Activated T-cell treated with anti-CD3 and anti-CD28 coated beads, Interleukin-2, amount 50 U/mL, for 4 hours (primary cell): Measurements from ENCODE around the gene HECTD1. TPM values are rescaled to one million over a fixed set of nuclear protein-coding genes. Genes with fewer than 3 reads are reported as not detected.
"Not testable (repeated sequence)": the region's sequence is repeated elsewhere in the genome, so short reads cannot be mapped to it uniquely, and the experiment has no call there.

Source experiments
- ATAC-seq, 2 donors: fragments of 200-7000 bp; cut with Tn5 transposase; one replicate each; pipeline ENCODE4 v1.10.0; 2021
- DNase-seq: peaks from one replicate; pipeline ENCODE4 v3.0.0-alpha.2; 2020
- H3K27me3 Mint-ChIP-seq: one replicate; pipeline ENCODE4 v1.8.0; 2021; ENCODE audit warnings: low read depth, mixed read lengths
- H3K36me3 Mint-ChIP-seq: one replicate; pipeline ENCODE4 v1.8.0; 2022; ENCODE audit warnings: mixed read lengths; ENCODE audit not compliant: insufficient read depth
- H3K4me1 Mint-ChIP-seq: one replicate; pipeline ENCODE4 v1.8.0; 2021; ENCODE audit warnings: low read depth, mixed read lengths
- H3K4me3 Mint-ChIP-seq: one replicate; pipeline ENCODE4 v1.8.0; 2021; ENCODE audit warnings: mild to moderate bottlenecking, moderate library complexity, mixed read lengths
- H3K9me3 Mint-ChIP-seq: one replicate; pipeline ENCODE4 v1.8.0; 2021; ENCODE audit warnings: mixed read lengths
- total RNA-seq, 3 donors: library from RNA; stranded (reverse); gene quantifications; one replicate each; pipeline ENCODE4 v1.2.1, GENCODE V29; 2021

HECTD1 gene
- total RNA-seq, 3 donors from 2014 or later, result 100 to 102 (median 101) TPM

DNA sequence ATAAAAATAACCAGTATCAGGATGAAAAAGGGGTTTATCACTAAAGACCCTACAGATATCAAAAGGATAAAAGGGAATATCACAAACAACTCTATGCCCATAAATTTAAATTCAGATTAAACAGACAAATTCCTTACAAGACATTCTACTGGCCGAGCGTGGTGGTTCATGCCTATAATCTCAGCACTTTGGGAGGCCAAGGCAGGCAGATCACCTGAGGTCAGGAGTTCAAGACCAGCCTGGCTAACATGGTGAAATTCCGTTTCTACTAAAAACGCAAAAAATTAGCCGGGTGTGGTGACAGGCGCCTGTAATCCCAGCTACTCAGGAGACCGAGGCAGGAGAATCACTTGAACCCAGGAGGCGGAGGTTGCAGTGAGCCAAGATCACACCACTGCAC lies 15.0 kb downstream of the HECTD1 start:
- DNase-seq, ATAC-seq, H3K4me3 Mint-ChIP-seq, H3K27me3 Mint-ChIP-seq, H3K9me3 Mint-ChIP-seq: not testable (repeated sequence)
- H3K36me3 Mint-ChIP-seq, result peaks cover 21% of the 10 kb centered on the region
- H3K4me1 Mint-ChIP-seq, result peaks cover 43% of the 10 kb centered on the region

DNA sequence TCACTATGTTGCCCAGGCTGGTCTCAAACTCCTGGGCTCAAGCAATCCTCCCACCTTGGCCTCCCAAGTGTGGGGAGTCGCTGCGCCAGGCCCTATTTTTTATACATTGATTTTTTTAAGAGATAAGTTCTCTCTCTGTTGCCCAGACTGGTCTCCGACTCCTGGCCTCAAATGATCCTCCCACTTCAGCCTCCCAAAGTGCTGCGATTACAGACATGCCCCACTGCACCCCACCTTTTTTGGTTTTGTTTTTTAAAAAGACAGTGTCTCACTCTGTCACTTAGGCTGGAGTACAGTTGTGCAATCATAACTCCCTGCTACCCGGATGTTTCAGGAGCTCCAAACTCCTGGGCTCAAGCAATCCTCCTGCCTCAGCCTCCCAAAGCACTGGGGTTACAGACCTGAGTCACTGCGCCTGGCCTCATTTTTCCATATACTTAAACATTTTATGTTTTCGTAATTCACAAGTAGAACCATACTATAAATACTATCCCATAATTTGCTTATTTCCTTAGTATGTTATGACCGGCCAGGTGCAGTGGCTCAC lies 16.8 kb downstream of the HECTD1 start:
- no peaks in the 10 kb centered on the region for H3K27me3 Mint-ChIP-seq
- peaks cover 37% of the 10 kb centered on the region for H3K4me1 Mint-ChIP-seq
- H3K9me3 Mint-ChIP-seq, result no peaks in the 10 kb centered on the region
- ATAC-seq (no peak), DNase-seq (no peak)
- H3K36me3 Mint-ChIP-seq, result peaks cover 14% of the 10 kb centered on the region
- no peak overlapping the region for H3K4me3 Mint-ChIP-seq

- H3K4me3 Mint-ChIP-seq, result no peak overlapping the region
- peaks cover 39% of the 10 kb centered on the region for H3K4me1 Mint-ChIP-seq
- H3K9me3 Mint-ChIP-seq, result no peaks in the 10 kb centered on the region
- ATAC-seq (no peak), DNase-seq (no peak)
- H3K36me3 Mint-ChIP-seq, result peaks cover 14% of the 10 kb centered on the region
- no peaks in the 10 kb centered on the region for H3K27me3 Mint-ChIP-seq
Measured at GRCh38 chr14:31190219-31190603, 17.4 kb downstream of the HECTD1 start.

GRCh38 chr14:31189346-31190218 lies 18.0 kb downstream of the HECTD1 start:
- no peak for DNase-seq
- no peaks in the 10 kb centered on the region for H3K27me3 Mint-ChIP-seq
- H3K4me3 Mint-ChIP-seq, result no peak overlapping the region
- no peak for ATAC-seq
- no peaks in the 10 kb centered on the region for H3K9me3 Mint-ChIP-seq
- peaks cover 32% of the 10 kb centered on the region for H3K4me1 Mint-ChIP-seq
- H3K36me3 Mint-ChIP-seq, result peaks cover 14% of the 10 kb centered on the region

GRCh38 chr14:31188744-31189143 lies 18.8 kb downstream of the HECTD1 start:
- Mint-ChIP-seq H3K4me1 (peaks cover 28% of the 10 kb centered on the region), H3K4me3 (no peak overlapping the region), H3K27me3 (no peaks in the 10 kb centered on the region), H3K36me3 (peaks cover 14% of the 10 kb centered on the region), H3K9me3 (no peaks in the 10 kb centered on the region)
- DNase-seq (no peak), ATAC-seq (no peak)

- not testable (repeated sequence) for ATAC-seq, H3K36me3 Mint-ChIP-seq, DNase-seq, H3K4me1 Mint-ChIP-seq, H3K9me3 Mint-ChIP-seq, H3K27me3 Mint-ChIP-seq, H3K4me3 Mint-ChIP-seq
Measured at GRCh38 chr14:31182016-31182415, 25.6 kb downstream of the HECTD1 start.

DNA sequence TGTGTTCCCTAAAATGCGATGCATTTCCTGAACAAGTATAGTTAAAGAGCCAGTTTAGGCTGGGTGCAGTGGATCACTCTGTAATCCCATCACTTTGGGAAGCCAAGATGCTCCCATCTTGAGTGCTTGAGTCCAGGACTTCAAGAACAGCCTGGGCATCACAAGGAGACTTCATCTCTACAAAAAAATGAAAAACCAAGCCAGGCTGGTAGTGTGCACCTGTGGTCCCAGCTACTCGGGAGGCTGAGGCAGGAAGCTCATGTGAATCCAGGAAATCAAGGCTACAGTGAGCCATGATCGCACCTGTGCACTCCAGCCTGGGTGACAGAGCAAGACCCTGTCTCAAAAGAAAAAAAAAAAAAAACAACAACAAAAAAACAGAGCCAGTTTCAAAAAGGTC lies 26.3 kb downstream of the HECTD1 start:
- DNase-seq (no peak), ATAC-seq (no peak)
- Mint-ChIP-seq H3K4me1 (peaks cover 8% of the 10 kb centered on the region), H3K4me3 (no peak overlapping the region), H3K27me3 (no peaks in the 10 kb centered on the region), H3K36me3 (peaks cover 9% of the 10 kb centered on the region), H3K9me3 (no peaks in the 10 kb centered on the region)

DNA sequence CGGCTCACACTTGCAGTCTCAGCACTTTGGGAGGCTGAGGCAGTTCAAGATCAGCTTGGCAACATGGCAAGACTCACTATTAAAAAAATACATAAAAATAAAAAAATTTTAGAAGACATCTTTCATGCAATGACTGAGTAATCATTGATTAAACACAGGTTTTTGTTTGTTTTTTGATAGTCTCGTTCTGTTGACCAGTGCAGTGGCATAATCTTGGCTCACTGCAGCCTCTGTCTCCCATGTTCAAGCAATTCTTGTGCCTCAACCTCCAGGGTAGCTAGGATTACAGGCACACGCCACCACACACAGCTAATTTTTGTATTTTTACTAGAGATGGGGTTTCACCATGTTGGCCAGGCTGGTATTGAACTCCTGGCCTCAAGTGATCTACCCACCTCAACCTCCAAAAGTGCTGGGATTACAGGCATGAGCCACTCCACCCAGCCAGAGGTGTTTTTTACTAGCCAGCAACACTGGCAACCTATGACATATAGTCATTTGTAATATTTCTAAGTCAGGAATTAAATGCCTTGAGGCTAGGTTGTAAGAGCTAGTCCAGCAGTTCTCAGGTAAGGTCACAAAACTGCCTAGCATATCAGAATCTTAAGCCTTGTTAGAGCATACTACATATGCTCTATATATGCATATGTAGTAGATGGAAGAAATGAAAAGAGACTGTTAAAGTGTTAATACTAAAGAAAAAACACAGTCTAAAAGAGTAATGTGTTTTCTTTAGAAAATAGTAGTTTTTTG lies 27.1 kb downstream of the HECTD1 start:
- ATAC-seq, result no peak
- peaks cover 3% of the 10 kb centered on the region for H3K4me1 Mint-ChIP-seq
- no peaks in the 10 kb centered on the region for H3K27me3 Mint-ChIP-seq
- no peak overlapping the region for H3K4me3 Mint-ChIP-seq
- peaks cover 5% of the 10 kb centered on the region for H3K36me3 Mint-ChIP-seq
- H3K9me3 Mint-ChIP-seq, result no peaks in the 10 kb centered on the region
- no peak for DNase-seq

DNA sequence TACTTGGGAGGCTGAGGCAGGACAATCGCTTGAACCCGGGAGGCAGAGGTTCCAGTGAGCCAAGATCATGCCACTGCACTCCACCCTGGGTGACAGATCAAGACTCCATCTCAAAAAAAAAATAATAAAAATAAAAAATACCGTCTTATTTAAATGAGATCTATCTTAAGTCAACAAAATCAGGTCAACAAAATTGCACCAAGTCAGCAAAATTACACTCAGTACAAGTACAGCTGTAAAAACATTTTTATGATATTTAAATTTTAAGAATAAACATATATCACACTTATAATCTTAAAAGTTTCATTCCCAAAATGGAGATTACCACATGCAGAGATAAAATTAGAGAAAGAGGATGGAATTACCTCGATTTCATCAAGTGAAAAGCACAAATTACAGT lies 33.2 kb downstream of the HECTD1 start:
- Mint-ChIP-seq H3K27me3 (no peaks in the 10 kb centered on the region), H3K9me3 (no peaks in the 10 kb centered on the region), H3K36me3 (peaks cover 33% of the 10 kb centered on the region), H3K4me3 (no peak overlapping the region), H3K4me1 (no peaks in the 10 kb centered on the region)
- ATAC-seq (no peak), DNase-seq (no peak)

- peaks cover 32% of the 10 kb centered on the region for H3K36me3 Mint-ChIP-seq
- no peak for DNase-seq
- no peaks in the 10 kb centered on the region for H3K4me1 Mint-ChIP-seq
- ATAC-seq, result no peak
- H3K9me3 Mint-ChIP-seq, result no peaks in the 10 kb centered on the region
- H3K4me3 Mint-ChIP-seq, result no peak overlapping the region
- H3K27me3 Mint-ChIP-seq, result no peaks in the 10 kb centered on the region
Measured at GRCh38 chr14:31173120-31173837, 34.3 kb downstream of the HECTD1 start.

- DNase-seq (no peak), ATAC-seq (no peak)
- Mint-ChIP-seq H3K27me3 (no peaks in the 10 kb centered on the region), H3K36me3 (peaks cover 38% of the 10 kb centered on the region), H3K4me1 (no peaks in the 10 kb centered on the region), H3K9me3 (no peaks in the 10 kb centered on the region), H3K4me3 (no peak overlapping the region)
Measured at GRCh38 chr14:31172084-31172483, 35.5 kb downstream of the HECTD1 start.

DNA sequence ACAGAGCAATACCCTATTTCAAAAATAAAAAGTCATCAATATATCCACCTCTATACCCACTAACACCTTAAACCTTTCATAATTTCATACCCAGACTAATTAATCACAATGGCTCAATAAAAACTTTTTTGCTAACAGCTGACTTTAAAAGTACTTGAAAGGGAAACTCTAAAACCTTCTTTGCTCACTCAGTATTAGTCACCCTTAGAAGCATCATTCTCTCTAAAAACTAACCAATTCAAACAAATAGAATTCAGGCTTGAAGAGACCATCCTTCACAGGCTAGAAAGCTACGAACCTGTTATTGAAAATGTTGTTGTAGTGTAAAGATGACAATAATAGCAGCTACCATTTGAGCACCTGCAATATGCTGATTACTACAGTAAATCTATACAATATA lies 37.2 kb downstream of the HECTD1 start:
- H3K9me3 Mint-ChIP-seq, result no peaks in the 10 kb centered on the region
- H3K4me1 Mint-ChIP-seq, result no peaks in the 10 kb centered on the region
- H3K36me3 Mint-ChIP-seq, result peaks cover 44% of the 10 kb centered on the region
- no peaks in the 10 kb centered on the region for H3K27me3 Mint-ChIP-seq
- ATAC-seq (no peak), DNase-seq (no peak)
- no peak overlapping the region for H3K4me3 Mint-ChIP-seq

- Mint-ChIP-seq H3K4me3 (no peak overlapping the region), H3K9me3 (no peaks in the 10 kb centered on the region), H3K27me3 (no peaks in the 10 kb centered on the region), H3K36me3 (peaks cover 47% of the 10 kb centered on the region), H3K4me1 (no peaks in the 10 kb centered on the region)
- no peak for DNase-seq
- no peak for ATAC-seq
Measured at GRCh38 chr14:31169877-31170276, 37.7 kb downstream of the HECTD1 start.

DNA sequence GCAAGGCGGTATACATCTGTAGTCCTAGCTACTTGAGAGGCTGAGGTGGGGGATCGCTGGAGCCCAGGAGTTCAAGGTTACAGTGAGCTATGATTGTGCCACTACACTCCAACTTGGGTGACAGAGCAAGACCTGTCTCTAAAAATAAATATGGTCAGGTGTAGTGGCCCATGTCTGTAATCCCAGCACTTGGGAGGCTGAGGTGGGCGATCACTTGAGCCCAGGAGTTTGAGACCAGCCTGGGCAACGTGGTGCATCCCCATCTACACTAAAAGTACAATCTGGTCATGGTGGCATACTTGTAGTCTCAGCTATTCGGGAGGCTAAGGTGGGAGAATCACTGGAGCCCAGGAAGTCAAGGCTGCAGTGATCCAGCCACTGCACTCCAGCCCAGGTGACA lies 40.6 kb downstream of the HECTD1 start:
- no peaks in the 10 kb centered on the region for H3K4me1 Mint-ChIP-seq
- no peak overlapping the region for H3K4me3 Mint-ChIP-seq
- no peaks in the 10 kb centered on the region for H3K9me3 Mint-ChIP-seq
- no peak for DNase-seq
- no peak for ATAC-seq
- H3K36me3 Mint-ChIP-seq, result peaks cover 39% of the 10 kb centered on the region
- no peaks in the 10 kb centered on the region for H3K27me3 Mint-ChIP-seq
